ENCODE results near the gene SLC24A3.
A peak's percentile ranks its signal among the peaks of the same experiment; 100 is the strongest.

Gene SLC24A3

DNA sequence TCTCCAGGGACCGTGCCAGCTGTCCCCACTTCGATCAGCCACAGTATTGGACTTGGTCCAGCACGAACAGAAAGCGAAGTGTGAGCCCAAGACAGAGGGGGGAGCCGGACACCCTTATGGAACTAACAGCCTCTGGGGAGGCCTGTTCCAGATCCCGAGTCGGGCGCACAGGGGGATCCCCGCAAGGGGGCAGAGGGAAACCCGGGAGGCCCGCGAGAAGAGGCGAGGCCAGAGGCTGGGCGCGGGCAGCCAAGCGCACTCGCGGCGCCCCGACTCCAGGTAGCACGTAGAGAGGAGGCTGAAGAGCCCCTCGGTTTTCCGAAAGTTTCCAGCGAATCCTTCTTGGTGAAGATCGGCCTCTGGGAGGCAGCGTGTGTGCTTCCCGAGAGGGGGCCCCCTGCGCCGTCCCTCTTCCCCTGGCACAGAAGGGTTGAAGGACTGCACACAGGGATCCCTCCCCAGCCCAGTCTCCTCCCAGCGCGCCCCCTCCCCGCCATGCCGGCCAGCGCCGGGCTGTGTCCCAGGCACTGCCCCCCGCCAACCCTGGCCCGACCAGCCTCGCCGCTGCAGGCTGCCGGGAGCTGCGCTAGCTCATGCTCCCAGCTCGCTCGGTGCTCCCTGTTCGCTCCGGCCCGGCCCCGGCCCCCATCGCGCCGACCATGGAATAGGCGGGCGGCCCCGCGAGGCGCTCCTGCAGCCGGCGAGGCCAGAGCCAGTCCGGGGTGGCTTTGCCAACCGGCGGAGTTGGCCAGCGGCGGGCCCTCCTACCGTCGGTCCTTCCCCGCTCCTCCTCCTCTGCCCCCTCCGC lies 577 bp upstream of the SLC24A3 start:
- Mint-ChIP-seq H3K4me3 (peak overlapping the region; percentile 80 to 89 (median 83)), H3K27me3 (ENCODE audit: low read depth) (peaks cover 39% of the 10 kb centered on the region), H3K36me3 (ENCODE audit: low read depth) (no peaks in the 10 kb centered on the region), H3K4me1 (peaks cover 49% of the 10 kb centered on the region), H3K9me3 (no peaks in the 10 kb centered on the region), H3K27ac (peak overlapping the region in 2 of 3 experiments; percentile 57 to 58)
- TF ChIP-seq, protein P1, sequence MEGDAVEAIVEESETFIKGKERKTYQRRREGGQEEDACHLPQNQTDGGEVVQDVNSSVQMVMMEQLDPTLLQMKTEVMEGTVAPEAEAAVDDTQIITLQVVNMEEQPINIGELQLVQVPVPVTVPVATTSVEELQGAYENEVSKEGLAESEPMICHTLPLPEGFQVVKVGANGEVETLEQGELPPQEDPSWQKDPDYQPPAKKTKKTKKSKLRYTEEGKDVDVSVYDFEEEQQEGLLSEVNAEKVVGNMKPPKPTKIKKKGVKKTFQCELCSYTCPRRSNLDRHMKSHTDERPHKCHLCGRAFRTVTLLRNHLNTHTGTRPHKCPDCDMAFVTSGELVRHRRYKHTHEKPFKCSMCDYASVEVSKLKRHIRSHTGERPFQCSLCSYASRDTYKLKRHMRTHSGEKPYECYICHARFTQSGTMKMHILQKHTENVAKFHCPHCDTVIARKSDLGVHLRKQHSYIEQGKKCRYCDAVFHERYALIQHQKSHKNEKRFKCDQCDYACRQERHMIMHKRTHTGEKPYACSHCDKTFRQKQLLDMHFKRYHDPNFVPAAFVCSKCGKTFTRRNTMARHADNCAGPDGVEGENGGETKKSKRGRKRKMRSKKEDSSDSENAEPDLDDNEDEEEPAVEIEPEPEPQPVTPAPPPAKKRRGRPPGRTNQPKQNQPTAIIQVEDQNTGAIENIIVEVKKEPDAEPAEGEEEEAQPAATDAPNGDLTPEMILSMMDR (IDR thresholded peaks at IDR 0.05; ENCODE audit: unreplicated experiment in 3 of 3) = peak in 2 of 3 experiments; percentile 12 to 18

DNA sequence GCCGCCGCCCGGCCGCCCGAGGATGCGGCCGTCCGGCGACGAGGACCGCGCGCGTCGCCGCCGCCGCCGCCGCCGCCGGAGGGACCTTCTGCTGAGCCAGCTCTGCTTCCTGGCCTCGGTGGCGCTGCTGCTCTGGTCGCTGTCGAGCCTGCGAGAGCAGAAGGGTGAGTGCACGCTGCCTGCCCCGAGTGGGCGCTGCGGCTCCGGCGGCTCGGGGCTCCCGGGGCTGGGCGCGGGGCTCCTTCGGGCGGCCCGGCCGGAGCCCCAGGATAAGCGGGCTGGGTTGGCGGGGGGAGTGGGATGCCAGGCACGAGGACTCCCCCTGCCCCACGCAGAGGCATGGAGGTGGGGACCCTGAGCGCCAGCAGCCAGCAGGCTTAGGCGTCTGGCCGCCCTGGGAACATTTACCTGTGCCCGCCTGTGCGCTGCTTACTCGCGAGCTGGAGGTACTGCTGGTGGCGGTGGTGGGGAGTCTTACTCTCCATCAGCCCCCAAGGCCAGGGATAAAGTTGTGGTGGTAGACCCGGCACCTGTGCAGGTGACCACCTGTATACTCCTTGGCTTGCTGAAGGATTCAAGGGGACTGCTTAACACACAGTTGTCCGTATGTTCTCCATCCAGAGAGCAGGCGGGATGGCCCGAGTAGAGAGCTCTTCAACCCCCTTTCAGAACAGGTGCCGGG lies 520 bp downstream of the SLC24A3 start:
- Mint-ChIP-seq H3K36me3 (ENCODE audit: low read depth) (no peaks in the 10 kb centered on the region), H3K4me3 (peak overlapping the region; percentile 74 to 91 (median 87)), H3K27ac (peak overlapping the region; percentile 19 to 84 (median 75)), H3K9me3 (no peaks in the 10 kb centered on the region), H3K27me3 (ENCODE audit: low read depth) (peaks cover 31% of the 10 kb centered on the region), H3K4me1 (peaks cover 60% of the 10 kb centered on the region)
- TF ChIP-seq, protein P1 (IDR thresholded peaks at IDR 0.05; ENCODE audit: unreplicated experiment in 3 of 3) = peak; percentile 44 to 60 (median 54)

DNA sequence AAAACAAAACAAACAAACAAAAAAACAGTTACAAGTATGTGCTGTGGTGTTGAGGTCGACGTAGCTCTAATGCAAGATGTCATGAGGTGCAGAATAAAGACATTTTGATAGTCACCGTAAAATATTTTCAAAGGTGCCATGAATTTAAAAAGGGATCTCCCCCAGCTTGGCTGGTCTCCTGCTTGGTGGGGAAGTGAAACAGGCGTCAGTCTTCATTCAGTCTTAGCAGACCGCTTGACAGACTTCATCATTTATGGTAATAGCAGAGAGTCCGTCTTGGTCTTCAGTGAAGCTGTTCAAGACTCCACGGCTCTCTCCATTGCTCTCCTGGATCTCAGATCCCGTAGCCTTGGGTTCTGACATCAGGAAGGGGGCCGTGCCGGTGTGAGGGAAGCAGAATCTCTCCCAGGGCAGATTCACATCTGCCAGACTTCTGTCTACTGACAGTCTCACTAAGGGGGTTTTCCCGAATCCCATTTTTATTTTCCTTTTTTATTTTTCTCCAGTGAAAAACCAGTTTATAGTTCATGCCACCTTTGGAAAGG lies 1.6 kb downstream of the SLC24A3 start:
- Mint-ChIP-seq H3K4me3 (peak overlapping the region; percentile 74 to 91 (median 87)), H3K9me3 (no peaks in the 10 kb centered on the region), H3K36me3 (ENCODE audit: low read depth) (no peaks in the 10 kb centered on the region), H3K4me1 (peaks cover 64% of the 10 kb centered on the region), H3K27me3 (ENCODE audit: low read depth) (peaks cover 27% of the 10 kb centered on the region), H3K27ac (peak overlapping the region; percentile 19 to 84 (median 75))
- TF ChIP-seq, protein P1 (IDR thresholded peaks at IDR 0.05; ENCODE audit: unreplicated experiment in 3 of 3) = no peak

DNA sequence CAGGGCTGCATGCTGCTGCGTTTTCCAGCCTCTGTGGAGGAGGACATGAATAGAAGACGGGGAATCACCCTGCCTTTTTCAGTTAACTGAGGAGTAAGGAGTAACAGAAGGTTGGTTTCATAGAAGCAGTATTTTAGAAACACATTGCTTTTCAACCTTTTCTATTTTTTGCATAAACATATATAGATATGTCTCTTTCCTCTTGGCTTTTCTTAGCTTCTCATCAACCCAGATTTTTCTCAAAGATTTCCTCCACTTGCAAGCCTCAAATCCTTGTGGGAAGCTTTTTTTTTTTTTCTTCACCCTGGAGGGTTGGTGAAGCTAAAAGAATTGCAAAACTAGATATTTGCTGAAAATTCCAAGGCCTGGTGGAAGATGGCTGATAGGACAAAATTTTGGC lies 6.0 kb downstream of the SLC24A3 start:
- no peaks in the 10 kb centered on the region for H3K36me3 Mint-ChIP-seq (ENCODE audit: low read depth)
- no peak overlapping the region for H3K4me3 Mint-ChIP-seq
- no peaks in the 10 kb centered on the region for H3K9me3 Mint-ChIP-seq
- TF ChIP-seq, protein P1 (IDR thresholded peaks at IDR 0.05; ENCODE audit: unreplicated experiment in 3 of 3) = no peak
- H3K4me1 Mint-ChIP-seq = peaks cover 66% of the 10 kb centered on the region
- H3K27me3 Mint-ChIP-seq (ENCODE audit: low read depth) = peaks cover 17% of the 10 kb centered on the region
- H3K27ac Mint-ChIP-seq = no peak overlapping the region

DNA sequence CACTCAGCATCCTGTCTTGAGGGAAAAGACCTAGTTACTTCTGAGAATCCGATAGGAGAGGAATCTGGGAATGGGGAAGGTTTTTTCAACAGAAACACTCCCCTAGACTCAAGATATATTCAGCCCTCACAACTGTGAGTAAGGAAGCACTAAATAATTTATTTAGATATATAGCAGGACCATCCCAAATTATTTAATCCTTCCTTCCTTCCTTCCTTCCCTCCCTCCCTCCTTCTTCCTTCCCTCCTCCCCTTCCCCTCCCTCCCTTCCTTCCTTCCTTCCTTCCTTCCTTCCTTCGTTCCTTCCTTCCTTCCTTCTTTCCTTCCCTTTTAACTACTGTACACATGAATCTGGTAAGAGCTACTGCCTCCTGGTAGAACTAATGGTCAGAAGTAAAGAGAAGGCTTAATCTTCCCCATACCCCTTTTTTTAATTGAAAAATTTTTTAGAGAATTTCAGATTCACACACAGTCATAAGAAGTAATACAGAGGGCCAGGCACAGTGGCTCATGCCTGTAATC lies 10.1 kb downstream of the SLC24A3 start:
- TF ChIP-seq, protein P1 (IDR thresholded peaks at IDR 0.05; ENCODE audit: unreplicated experiment in 3 of 3) = no peak
- no peak overlapping the region for H3K27ac Mint-ChIP-seq

More for the DNA sequence above, 10.1 kb downstream of the SLC24A3 start:
- peaks cover 2% of the 10 kb centered on the region for H3K27me3 Mint-ChIP-seq (ENCODE audit: low read depth)
- H3K4me1 Mint-ChIP-seq = peaks cover 31% of the 10 kb centered on the region
- H3K4me3 Mint-ChIP-seq = no peak overlapping the region
- peaks cover 23% of the 10 kb centered on the region for H3K9me3 Mint-ChIP-seq
- H3K36me3 Mint-ChIP-seq (ENCODE audit: low read depth) = peaks cover 11% of the 10 kb centered on the region

Data from nephron (organoid).